Right lobe of liver (tissue), 4 donors: ENCODE results near the gene DIDO1.

ENCODE experiments used
- POLR2A ChIP-seq: fragments of 450-650 bp; IDR thresholded peaks from one replicate; pipeline ENCODE4 v1.6.1; 2017; ENCODE audit warnings: antibody characterized with exemption, mild to moderate bottlenecking
- TF ChIP-seq, protein P1 (sequence below), 4 donors: fragments of 200-600 bp in 3 of 4; fragments of 450-650 bp in 1 of 4; IDR thresholded peaks; one replicate each; pipeline versions ENCODE4 v1.5.1 to v1.8.0; 2016 to 2022; ENCODE audit warnings: antibody characterized with exemption in 4 of 4, mild to moderate bottlenecking in 2 of 4
- donor health status: DM: no; HTN: no; CAD: no.
- donor health status: DM: no; HTN: no; CAD: no.
- donor health status: DM: no; HTN: yes; CAD: no.

DNA sequence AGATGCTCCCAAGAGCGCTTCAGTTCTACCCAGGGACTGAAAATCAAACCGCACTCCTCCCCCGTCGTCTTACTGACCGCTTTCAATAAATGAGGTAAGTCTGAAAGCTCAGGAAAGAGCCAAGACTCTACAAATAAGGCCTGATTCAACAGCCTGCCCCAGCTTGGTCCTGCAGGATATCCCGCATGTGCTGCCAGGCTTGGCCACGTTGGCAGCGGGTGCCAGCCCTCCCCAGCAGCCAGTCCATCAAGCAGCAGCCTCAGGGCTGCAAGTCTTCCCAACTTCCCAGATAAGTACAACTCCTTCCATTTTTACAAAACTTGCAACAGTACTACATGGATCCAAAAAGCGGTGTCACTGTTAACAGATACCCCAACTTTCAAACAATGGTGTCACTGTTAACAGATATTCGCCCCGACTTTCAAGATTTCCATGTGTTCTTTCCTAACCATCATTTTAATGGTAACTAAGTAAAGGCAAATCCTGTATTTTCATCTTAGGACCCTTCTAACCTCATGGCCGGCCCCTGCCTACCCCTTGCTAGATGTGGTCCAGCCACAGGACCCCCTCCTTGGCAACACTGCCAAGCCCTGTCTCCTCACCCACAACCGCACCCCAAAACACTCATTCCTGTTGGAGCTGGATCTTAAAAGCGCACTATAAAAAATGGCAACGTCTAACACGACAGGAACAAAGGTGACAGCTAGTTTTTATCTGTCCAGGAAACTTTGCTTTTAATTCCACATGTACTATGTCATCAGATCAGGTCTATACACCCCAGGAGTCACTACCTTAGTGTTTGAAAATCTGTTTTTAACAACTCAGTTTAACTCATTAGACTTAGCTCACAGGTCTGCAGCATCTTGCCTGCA lies 28.0 kb downstream of the DIDO1 start:
- TF ChIP-seq, protein P1, sequence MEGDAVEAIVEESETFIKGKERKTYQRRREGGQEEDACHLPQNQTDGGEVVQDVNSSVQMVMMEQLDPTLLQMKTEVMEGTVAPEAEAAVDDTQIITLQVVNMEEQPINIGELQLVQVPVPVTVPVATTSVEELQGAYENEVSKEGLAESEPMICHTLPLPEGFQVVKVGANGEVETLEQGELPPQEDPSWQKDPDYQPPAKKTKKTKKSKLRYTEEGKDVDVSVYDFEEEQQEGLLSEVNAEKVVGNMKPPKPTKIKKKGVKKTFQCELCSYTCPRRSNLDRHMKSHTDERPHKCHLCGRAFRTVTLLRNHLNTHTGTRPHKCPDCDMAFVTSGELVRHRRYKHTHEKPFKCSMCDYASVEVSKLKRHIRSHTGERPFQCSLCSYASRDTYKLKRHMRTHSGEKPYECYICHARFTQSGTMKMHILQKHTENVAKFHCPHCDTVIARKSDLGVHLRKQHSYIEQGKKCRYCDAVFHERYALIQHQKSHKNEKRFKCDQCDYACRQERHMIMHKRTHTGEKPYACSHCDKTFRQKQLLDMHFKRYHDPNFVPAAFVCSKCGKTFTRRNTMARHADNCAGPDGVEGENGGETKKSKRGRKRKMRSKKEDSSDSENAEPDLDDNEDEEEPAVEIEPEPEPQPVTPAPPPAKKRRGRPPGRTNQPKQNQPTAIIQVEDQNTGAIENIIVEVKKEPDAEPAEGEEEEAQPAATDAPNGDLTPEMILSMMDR (IDR thresholded peaks at IDR 0.05) = no peak
- no peak for TF ChIP-seq POLR2A
